HCT116 (cell line): ENCODE data around the gene CRISPLD2. TPM values are rescaled to one million over a fixed set of nuclear protein-coding genes. Genes with fewer than 3 reads are reported as not detected.

Experiments
- ATAC-seq: fragments of 200-7000 bp; cut with Tn5 transposase; 2 replicates; pipeline ENCODE4 v1.9.1; 2020; ENCODE audit warnings: mild to moderate bottlenecking, moderate library complexity
- BruUV-seq: library from RNA; stranded (reverse); fragments of 400-500 nt; replicated peaks from 2 replicates; lab custom pipeline; 2021; lab: Mats Ljungman, UMichigan
- CTCF ChIA-PET: fragments of 300-600 bp; sonication (Branson Sonifier 250); formaldehyde crosslinking; loops from one replicate; lab custom pipeline; 2021; ENCODE audit warnings: antibody characterized with exemption; lab: Charles Lee
- POLR2A ChIA-PET: fragments of 300-600, 350-600 bp; sonication (Branson Sonifier 250); formaldehyde crosslinking; loops from one replicate; lab custom pipeline; 2021; ENCODE audit warnings: antibody characterized with exemption; lab: Charles Lee
- RAD21 ChIA-PET, 2 experiments: fragments of 300-600 bp; sonication (Branson Sonifier 250); formaldehyde crosslinking; loops; one replicate each; lab custom pipeline; 2023; ENCODE audit warnings: low total read pairs in 2 of 2; ENCODE audit not compliant: uncharacterized antibody in 2 of 2, unreplicated experiment in 2 of 2, low non-redundant PET in 1 of 2; lab: Charles Lee
- DNase-seq: peaks from one replicate; pipeline ENCODE4 v3.0.0-alpha.2; 2010; ENCODE audit warnings: low read depth, low spot score
- H2AFZ ChIP-seq: fragments of 200-600 bp; shearing (Covaris generic), sonication (generic); 2 replicates; pipeline ENCODE4 v1.6.1; 2017; ENCODE audit warnings: low read depth, mixed run types, mixed read lengths, antibody characterized with exemption, low read length; ENCODE audit not compliant: poor library complexity, severe bottlenecking
- H3K27ac ChIP-seq: 2 replicates; pipeline ENCODE4 v1.5.1; 2012; ENCODE audit warnings: low read depth, low read length
- H3K27me3 ChIP-seq: fragments of 200-600 bp; sonication (generic); 2 replicates; pipeline ENCODE4 v1.6.1; 2016; ENCODE audit warnings: mixed run types, low read length, mixed read lengths; ENCODE audit not compliant: insufficient read depth
- H3K36me3 ChIP-seq, 2 experiments: fragments of 200-500 bp in 1 of 2; fragments of 200-600 bp in 1 of 2; sonication (Bioruptor generic) in 1 of 2; sonication (generic) in 1 of 2; 2 replicates each; pipeline versions ENCODE4 v1.5.1 to v1.6.1; 2014 to 2016; ENCODE audit warnings: low read length in 2 of 2, inconsistent platforms in 1 of 2, mixed read lengths in 1 of 2, mixed run types in 1 of 2; ENCODE audit not compliant: insufficient read depth in 2 of 2, control insufficient read depth in 1 of 2
- H3K4me1 ChIP-seq, 2 experiments: fragments of 200-600 bp in 1 of 2; sonication (generic) in 1 of 2; 2 replicates each; pipeline versions ENCODE4 v1.5.1 to v1.6.1; 2012 to 2017; ENCODE audit warnings: low read length in 2 of 2, inconsistent platforms in 1 of 2, mild to moderate bottlenecking in 1 of 2, mixed read lengths in 1 of 2, mixed run types in 1 of 2, moderate library complexity in 1 of 2; ENCODE audit not compliant: insufficient read depth in 2 of 2, control insufficient read depth in 1 of 2
- H3K4me2 ChIP-seq: fragments of 200-600 bp; sonication (generic); 2 replicates; pipeline ENCODE4 v1.6.1; 2017; ENCODE audit warnings: mixed run types, low read length, mixed read lengths
- H3K4me3 ChIP-seq, 2 experiments: fragments of 200-600 bp in 1 of 2; sonication (generic) in 1 of 2; replicated peaks in 1 of 2; 2 replicates each; pipeline ENCODE4 v1.5.1; 2011 to 2016; ENCODE audit warnings: low read length in 2 of 2, control low read depth in 1 of 2, low read depth in 1 of 2, mild to moderate bottlenecking in 1 of 2, mixed read lengths in 1 of 2, mixed run types in 1 of 2
- H3K79me2 ChIP-seq: fragments of 200-600 bp; sonication (generic); 2 replicates; pipeline ENCODE4 v1.6.1; 2017; ENCODE audit warnings: mild to moderate bottlenecking, mixed run types, low read length, moderate library complexity, mixed read lengths; ENCODE audit not compliant: insufficient read depth
- H3K9ac ChIP-seq: fragments of 200-600 bp; sonication (generic); 2 replicates; pipeline ENCODE4 v1.6.1; 2016; ENCODE audit warnings: low read length, mixed read lengths
- H3K9me2 ChIP-seq: fragments of 200-600 bp; sonication (generic), shearing (Covaris generic); 2 replicates; pipeline ENCODE4 v1.6.1; 2017; ENCODE audit warnings: mixed run types, mild to moderate bottlenecking, moderate library complexity; ENCODE audit not compliant: insufficient read depth
- H3K9me3 ChIP-seq, 2 experiments: fragments of 200-500 bp in 1 of 2; fragments of 200-600 bp in 1 of 2; sonication (Bioruptor generic) in 1 of 2; sonication (generic) in 1 of 2; 2 replicates each; pipeline ENCODE4 v1.6.1; 2014 to 2017; ENCODE audit warnings: low read length in 2 of 2, mixed read lengths in 2 of 2, inconsistent platforms in 1 of 2, low read depth in 1 of 2, mild to moderate bottlenecking in 1 of 2, mixed run types in 1 of 2, moderate library complexity in 1 of 2; ENCODE audit not compliant: control insufficient read depth in 1 of 2, insufficient read depth in 1 of 2
- H4K20me1 ChIP-seq: fragments of 200-600 bp; sonication (generic), shearing (Covaris generic); 2 replicates; pipeline ENCODE4 v1.6.1; 2017; ENCODE audit warnings: mixed run types, mild to moderate bottlenecking, moderate library complexity; ENCODE audit not compliant: insufficient read depth
- ATF3 ChIP-seq: IDR thresholded peaks from 2 replicates; pipeline ENCODE4 v1.6.1; 2012
- CBX3 ChIP-seq: IDR thresholded peaks from 2 replicates; pipeline ENCODE4 v1.6.1; 2012; ENCODE audit warnings: low read depth
- CEBPB ChIP-seq: IDR thresholded peaks from 2 replicates; pipeline ENCODE4 v1.6.1; 2012; ENCODE audit warnings: low read depth
- EGR1 ChIP-seq: IDR thresholded peaks from 2 replicates; pipeline ENCODE4 v1.6.1; 2012; ENCODE audit warnings: low read depth
- ELF1 ChIP-seq: IDR thresholded peaks from 2 replicates; pipeline ENCODE4 v1.6.1; 2012; ENCODE audit warnings: low read depth, borderline replicate concordance
- EZH2phosphoT487 ChIP-seq: fragments of 200-600 bp; IDR thresholded peaks from 2 replicates; pipeline ENCODE4 v1.6.1; 2018; ENCODE audit warnings: antibody characterized with exemption, borderline replicate concordance
- JUND ChIP-seq: IDR thresholded peaks from 2 replicates; pipeline ENCODE4 v1.6.1; 2012
- MAX ChIP-seq: IDR thresholded peaks from 2 replicates; pipeline ENCODE4 v1.6.1; 2012
- POLR2A ChIP-seq: IDR thresholded peaks from 2 replicates; pipeline ENCODE4 v1.7.0; 2011; ENCODE audit warnings: borderline replicate concordance; ENCODE audit not compliant: insufficient read depth, insufficient read length; ENCODE audit errors: extremely low read depth
- POLR2AphosphoS5 ChIP-seq: IDR thresholded peaks from 2 replicates; pipeline ENCODE4 v1.6.1; 2011; ENCODE audit warnings: mild to moderate bottlenecking, low read depth, low read length, moderate library complexity
- RAD21 ChIP-seq: IDR thresholded peaks from 2 replicates; pipeline ENCODE4 v1.6.1; 2012; ENCODE audit warnings: low read depth, mild to moderate bottlenecking
- SP1 ChIP-seq: IDR thresholded peaks from 2 replicates; pipeline ENCODE4 v1.6.1; 2012; ENCODE audit warnings: low read depth
- SRF ChIP-seq: IDR thresholded peaks from 2 replicates; pipeline ENCODE4 v1.6.1; 2012; ENCODE audit warnings: low read depth
- TCF7L2 ChIP-seq: IDR thresholded peaks from 2 replicates; pipeline ENCODE4 v1.7.0; 2011; ENCODE audit warnings: borderline replicate concordance, inconsistent platforms; ENCODE audit not compliant: insufficient read depth, insufficient read length; ENCODE audit errors: extremely low read depth
- ZBTB33 ChIP-seq: IDR thresholded peaks from 2 replicates; pipeline ENCODE4 v1.6.1; 2011; ENCODE audit warnings: mild to moderate bottlenecking, low read length, moderate library complexity; ENCODE audit not compliant: insufficient replicate concordance; ENCODE audit errors: extremely low read depth
- ZFX ChIP-seq: fragments of 450-650 bp; IDR thresholded peaks from 2 replicates; pipeline ENCODE4 v1.6.1; 2017
- intact Hi-C: fragments of 100-400 bp; cut with micrococcal nuclease; formaldehyde crosslinking; loops from 2 replicates; pipeline ENCODE4 v1.10.0; 2022
- total RNA-seq: library from RNA; stranded (reverse); gene quantifications from one replicate; pipeline ENCODE4 v1.2.1, GENCODE V29; 2021; ENCODE audit not compliant: unreplicated experiment

The CRISPLD2 gene
- total RNA-seq, 1 experiment from 2014 or later, result 4.6 TPM

- no peak for DNase-seq
- Histone ChIP-seq H3K4me1 (no peaks in the 10 kb centered on the region), H2AFZ (no peak overlapping the region), H3K4me2 (no peak overlapping the region), H3K27ac (no peak overlapping the region), H4K20me1 (no peaks in the 10 kb centered on the region), H3K9me3 (no peaks in the 10 kb centered on the region), H3K4me3 (no peak overlapping the region), H3K27me3 (no peaks in the 10 kb centered on the region), H3K9ac (no peak overlapping the region), H3K9me2 (no peaks in the 10 kb centered on the region), H3K36me3 (peaks cover 53 to 69% of the 10 kb centered on the region in 2 experiments), H3K79me2 (peaks cover 38% of the 10 kb centered on the region)
- BruUV-seq, result no TSS peak
- ChIA-PET POLR2A (no interaction called here), RAD21 (no interaction called here), CTCF (interaction anchor here (0.6 to 1.4 kb wide), 2 partner anchors 8 to 178 kb away, joined by 3 to 4 read pairs; no protein-coding TSS in a partner anchor)
- no peak for ATAC-seq
- intact Hi-C loops, result no loop called here
- TF ChIP-seq POLR2A, result no peak
- no peak for TF ChIP-seq SP1
- no peak for TF ChIP-seq ZBTB33
- TF ChIP-seq POLR2AphosphoS5, result no peak
- TF ChIP-seq TCF7L2, result no peak
- TF ChIP-seq SRF, result no peak
- TF ChIP-seq CBX3, result no peak
- TF ChIP-seq ZFX, result no peak
- no peak for TF ChIP-seq ATF3
- TF ChIP-seq RAD21, result no peak
- no peak for TF ChIP-seq EZH2phosphoT487
- TF ChIP-seq JUND, result no peak
- no peak for TF ChIP-seq ELF1
- no peak for TF ChIP-seq MAX
- TF ChIP-seq CEBPB, result no peak
- no peak for TF ChIP-seq EGR1
Observed at GRCh38 chr16:84774810-84775209, 45.0 kb upstream of the CRISPLD2 start.
